HG03378 (cell line): ENCODE results near the gene THUMPD3.
A peak's percentile ranks its signal among the peaks of the same experiment; 100 is the strongest.

Experiments
- ATAC-seq: cut with Tn5 transposase; IDR thresholded peaks from one replicate; pipeline ENCODE4 v1.9.1; 2021; ENCODE audit warnings: mild to moderate bottlenecking, moderate library complexity; ENCODE audit not compliant: unreplicated experiment

Gene THUMPD3

DNA sequence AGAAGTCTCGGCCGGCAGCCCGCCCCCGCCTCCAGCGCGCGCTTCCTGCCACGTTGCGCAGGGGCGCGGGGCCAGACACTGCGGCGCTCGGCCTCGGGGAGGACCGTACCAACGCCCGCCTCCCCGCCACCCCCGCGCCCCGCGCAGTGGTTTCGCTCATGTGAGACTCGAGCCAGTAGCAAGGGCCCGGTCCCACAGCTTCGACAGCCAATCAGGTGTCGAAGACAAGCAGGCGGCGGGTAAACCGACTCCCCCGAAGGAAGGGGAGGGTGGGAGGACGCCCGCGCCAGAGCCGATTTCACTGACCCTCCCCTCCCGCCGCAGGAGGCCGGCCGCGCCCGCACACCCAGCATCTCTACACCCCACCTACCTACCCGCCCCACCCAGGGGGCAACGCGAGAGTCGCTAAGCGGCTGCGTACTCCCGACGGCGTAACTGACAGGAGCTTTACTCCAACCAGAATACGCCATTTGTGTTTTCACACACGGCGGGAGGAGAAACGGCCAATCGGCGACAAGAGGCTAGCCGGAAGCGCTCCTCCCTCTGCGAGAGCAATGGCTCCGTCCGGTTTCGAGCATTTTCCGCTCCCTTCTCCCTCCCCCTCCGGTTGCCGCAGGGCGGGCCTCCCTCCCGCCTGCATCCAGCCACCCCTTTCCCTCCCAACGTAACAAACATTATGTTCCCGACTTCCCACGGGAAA is 33.9 kb downstream of the THUMPD3 start:
- peak; percentile 83 for ATAC-seq

DNA sequence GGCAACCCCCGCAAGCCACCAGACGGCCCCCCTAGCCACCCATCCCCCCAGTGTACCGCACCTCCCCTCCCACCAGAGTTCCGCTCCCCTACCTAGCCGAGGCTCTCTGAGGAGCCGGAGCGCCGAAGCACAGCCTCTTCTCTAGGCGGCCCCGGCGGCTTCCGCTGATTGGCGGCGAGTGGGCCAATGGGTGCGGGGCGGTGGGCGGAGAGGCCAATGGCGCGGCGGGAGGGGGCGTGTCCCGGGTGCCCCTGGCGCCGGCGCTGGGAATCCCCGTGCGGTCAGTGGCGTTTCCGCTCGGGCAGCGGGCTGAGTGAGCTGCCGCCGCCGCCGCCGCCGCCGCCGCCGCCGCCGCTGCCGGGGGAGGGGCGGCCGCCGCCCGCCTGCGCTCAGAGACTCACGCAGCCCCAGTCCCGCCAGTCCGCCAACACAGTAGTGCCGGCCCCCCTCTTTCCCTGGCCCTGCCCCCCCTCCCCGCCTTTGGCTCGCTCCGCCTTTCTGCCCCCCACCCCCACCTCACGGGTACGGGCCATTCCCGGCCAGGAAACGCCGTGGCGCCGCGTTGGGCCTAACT is 34.6 kb downstream of the THUMPD3 start, which contains the start of gene SETD5:
Gene SETD5 (plus strand): TSS at position 284 of the 574 bp plus-strand sequence. CDS start 31,324 bp downstream, outside the sequence.
- peak; percentile 30 for ATAC-seq

DNA sequence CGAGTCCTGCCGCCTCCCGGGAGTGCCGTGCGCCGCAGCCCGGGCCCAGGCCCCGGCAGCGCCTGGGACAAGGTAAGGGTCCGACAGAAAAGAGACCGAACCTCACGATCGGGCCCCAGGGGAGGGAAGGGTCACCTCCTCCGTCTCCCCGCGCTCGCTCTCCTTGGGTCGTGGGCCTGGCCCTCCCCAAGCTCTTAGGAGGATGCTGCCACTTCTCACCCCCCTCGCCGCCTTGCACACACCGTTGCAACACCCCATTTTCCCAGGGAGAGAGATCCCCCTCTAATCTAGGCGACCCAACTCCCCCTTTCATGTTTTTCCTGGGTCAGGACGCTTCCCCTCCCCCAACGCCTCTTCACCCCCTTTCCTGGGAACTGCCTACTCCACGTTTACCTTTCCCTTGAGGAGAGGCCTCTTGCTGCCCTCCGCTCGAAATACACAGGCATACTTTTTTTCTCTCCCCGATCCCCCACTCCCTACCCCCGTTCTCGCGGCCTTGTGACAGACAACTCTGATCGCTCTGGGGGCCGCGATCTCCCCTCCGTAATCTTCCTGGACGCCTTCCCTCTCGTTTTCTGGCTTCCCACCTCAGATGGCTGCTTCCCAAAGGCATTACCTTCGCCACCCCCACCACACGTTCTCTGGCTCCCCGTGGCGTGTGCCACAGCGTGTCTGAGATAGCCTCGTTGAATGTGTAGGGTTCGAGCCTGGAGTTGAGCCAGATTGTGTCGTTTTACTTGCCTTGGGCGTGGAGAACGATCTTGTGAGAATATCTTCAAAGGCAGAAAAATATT is 35.2 kb downstream of the THUMPD3 start:
- ATAC-seq, result no peak

DNA sequence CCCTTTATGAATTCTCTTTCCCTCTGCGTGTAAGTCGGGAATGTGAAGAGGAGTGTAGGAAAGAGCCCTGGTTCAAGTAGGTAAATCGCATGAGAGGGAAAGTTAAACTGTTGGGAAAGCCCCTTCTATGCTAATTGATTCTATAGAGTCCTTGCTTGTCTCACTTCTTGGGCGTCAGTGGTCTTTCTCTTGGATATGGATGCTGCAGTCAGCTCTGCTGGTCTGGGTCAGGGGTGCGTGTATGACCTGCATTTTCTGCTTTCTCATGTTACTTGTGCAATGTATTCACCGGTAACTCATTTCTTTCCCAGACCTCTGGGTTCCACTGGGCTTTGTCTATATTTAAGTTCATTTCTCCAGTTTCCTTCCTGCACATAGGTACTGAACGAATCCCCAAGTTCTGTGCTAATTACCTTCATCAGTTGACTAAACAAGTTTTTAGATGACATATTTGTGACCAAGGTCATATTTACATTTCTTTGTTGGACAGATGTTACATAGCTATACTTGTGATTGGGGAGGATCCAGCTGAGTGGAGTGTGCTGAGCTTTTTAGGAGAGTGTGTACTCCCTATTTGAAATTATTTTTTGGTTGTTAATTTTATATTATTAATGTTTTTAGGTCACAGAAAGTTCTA is 36.0 kb downstream of the THUMPD3 start:
- no peak for ATAC-seq

DNA sequence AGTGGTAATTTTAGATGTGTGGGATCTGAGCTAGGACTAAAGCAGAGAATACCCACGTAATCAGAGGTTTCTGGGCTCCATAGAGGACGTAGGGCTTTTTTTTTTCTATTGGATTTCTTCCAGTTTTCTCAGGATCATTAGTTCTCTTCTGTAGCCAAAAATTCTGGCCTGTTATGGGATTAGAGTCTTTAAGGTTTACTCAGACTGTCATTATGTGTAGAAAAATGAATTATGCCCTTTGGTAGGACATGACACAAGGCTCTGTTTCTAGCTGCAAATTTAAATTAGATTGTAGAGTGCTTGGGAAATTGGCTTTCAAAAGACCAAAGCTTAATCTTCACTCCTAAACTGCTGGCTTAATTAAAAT is 36.5 kb downstream of the THUMPD3 start:
- ATAC-seq, result no peak

DNA sequence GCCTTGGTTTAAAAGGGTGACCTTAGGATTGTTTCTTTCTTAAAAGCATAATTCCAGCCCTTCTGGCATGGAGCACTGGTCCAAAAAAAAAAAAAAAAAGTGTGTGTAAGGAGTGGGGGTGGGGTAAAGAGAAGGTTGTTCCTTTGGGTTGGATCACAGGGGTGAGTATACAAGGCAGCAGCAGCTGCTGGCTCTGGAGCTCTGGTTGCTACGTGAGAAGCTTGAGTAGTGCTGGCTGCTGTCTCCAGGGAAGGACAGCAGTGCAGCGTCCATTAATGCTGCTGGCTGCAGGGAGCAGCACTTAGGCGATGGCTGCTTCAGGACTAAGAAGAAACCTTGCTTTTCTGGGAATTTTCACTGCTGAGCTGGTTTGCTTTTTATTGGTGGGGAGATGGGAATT is 36.9 kb downstream of the THUMPD3 start:
- no peak for ATAC-seq

DNA sequence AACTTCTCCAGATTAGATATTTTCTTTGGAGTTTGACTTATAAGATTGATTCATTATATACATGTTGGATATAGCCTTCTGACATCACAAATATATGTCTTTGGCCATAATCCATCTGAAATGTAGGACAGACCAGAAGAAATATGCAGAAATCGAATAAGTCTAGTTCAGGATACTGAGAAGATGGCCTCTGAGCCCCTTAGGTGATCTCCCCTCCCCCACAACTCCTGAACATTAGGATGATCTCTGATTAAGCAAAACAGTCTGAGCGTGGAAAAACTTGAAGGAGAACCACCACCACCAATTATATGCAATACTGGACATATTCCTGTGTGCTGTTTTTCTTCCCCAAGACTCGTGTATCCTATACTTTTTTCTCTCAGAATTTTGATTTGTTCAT is 37.8 kb downstream of the THUMPD3 start:
- no peak for ATAC-seq

DNA sequence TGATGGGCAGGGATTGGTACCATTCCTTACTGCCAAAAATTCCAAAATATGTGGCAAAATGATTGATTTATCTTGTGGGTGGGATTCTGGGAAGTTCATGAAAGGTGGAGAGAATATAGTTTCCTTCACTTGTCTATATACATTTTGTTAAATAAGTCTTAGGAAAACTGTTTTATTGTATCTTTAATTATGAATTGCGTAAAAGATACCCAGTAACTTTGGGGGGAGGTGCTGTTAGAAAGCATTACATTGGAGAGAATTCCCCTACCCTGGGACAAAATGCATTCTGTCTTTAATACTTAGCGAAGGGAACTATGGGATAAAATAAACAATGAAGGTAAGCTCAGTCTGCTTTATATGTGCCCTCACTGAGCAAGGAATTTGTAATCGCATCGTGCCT is 39.1 kb downstream of the THUMPD3 start:
- ATAC-seq, result no peak

DNA sequence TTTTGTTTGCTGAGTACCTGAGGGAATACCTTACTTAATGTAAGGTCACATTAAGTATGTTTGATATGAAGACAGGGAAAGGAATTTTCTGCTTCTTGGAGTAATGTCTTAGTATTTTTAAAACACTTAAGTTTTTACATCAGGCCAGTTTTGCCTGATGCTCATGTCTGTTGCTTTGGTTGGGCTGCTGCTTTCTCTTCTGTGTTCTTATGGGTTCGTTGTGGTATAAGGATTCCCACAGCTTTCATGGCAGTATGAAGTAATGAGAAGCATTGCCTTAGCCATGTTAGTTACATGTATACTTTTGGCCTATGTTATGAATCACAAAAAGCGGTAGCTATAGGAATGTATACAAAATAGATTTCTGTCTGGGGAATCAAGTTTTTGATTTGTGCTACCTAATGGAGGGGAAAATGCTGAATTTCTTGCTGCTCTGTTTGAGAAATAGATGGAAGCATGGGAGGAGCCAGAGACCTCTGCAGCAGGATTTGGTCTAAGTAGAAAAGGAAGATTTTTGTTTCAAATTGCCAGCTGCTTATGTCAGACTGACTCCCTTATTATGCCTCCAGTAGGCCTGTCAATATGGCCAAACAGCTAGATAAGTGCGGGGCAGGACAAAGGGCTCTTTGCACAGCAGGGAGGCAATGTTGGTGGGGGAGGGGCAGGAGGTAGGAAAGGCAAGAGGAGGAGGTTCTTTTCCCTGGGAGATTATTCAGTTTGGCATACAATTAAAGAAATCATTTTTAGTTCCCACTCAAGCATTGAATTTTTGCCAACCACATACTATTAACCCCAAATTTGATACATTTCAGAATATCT is 39.8 kb downstream of the THUMPD3 start:
- ATAC-seq, result no peak

DNA sequence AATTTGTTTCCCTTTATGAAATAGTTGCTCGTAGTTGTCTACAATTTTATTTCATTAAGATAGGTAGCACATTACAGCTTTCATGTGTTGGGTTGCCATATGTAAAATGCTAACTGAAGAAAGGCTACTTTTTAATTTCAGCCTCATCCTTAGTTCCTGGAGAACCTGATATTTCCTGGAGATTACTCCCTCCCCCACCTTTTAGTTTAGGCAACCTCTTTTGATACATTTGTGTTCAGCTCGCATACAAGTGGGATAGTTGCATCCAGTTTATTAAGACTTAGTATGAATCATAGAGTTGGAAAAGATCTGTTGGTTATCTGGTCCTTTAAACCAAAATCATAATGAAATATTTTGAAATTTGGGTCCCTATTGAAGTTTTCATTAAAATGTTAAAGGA is 40.6 kb downstream of the THUMPD3 start:
- no peak for ATAC-seq

DNA sequence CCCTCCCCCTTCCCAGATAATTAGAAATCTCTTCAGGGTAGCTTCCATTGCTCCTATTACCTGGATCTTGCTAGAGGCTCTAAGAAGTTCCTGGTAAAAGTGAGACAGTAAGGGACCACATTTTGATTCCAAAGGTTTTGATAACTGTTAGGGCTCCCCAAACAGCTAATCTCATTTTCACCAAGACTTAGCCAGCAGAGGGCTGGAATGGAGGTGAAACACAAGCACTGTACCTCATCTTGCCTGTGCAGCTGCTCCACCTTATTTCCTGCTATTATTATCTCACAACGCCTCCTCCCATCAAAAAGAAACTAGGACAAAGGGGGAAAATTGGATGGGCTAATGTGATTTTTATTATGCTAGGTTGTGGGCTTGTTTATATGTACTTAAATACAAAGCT is 41.8 kb downstream of the THUMPD3 start:
- ATAC-seq, result no peak

DNA sequence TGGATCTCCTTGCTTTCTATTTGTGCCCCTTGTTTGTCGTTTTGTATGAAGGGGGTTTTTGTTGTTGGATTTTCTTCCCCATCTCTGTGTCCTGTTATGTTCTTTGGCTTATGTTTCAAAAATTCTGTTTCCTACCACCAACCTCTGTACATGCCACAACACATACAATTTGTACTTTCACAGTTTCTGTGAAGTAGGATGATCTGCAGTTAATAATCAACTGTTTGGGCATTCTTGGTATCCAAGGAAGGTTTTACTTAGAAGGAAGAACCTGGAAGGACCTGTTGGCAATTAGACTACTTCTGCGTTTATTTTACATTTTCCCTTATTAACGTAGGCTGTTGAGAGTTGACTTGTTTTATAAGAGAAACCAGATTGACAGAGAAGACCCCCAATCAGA is 42.9 kb downstream of the THUMPD3 start:
- ATAC-seq, result no peak

DNA sequence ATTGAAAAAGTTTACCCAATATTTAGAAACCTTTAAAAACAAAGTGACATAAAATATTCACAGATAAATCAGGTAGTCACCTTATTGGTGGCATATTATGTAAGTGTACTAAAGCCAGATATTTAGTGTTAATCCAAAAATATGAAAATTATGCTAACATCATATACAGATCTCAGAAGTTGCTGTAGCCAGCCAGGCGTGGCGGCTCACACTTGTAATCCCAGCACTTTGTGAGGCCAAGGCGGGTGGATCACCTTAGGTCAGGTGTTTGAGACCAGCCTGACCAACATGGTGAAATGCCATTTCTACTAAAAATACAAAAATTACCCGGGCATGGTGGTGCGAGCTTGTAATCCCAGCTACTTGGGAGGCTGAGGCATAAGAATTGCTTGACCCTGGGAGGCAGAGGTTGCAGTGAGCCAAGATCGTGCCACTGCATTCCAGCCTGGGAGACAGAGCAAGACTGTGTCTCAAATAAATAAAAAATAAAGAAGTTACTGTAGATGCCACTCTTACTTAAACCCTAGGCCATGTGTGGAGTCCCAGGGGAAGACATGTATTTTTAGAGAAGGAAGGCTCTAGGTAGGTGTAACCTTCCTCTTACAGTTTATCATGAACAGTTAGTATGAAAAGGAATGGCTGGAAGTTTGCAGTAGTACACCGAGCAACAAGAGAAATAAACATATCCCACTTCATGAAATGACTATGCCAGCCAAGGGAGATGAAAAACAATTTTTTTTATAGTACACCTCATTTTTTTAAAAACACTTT is 44.2 kb downstream of the THUMPD3 start:
- ATAC-seq, result no peak

DNA sequence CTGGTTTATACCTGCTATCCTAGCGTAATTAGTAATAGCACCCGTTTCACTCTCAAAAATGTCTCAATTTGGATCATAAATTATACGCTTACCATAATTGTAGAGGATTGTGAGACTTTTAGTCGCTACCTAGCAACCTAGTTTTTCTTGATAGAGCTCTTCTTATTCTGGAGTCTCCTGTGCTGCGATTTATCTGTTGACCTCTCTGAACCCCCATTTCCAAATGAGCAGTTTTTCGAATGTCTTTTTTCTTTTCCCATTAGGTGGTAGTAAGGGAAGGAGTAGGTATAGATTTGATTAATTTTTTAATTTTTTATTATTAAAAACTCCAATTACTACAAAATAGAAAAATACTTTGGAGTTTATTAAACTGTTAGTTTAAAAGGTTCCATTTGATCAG is 45.2 kb downstream of the THUMPD3 start:
- ATAC-seq, result no peak

DNA sequence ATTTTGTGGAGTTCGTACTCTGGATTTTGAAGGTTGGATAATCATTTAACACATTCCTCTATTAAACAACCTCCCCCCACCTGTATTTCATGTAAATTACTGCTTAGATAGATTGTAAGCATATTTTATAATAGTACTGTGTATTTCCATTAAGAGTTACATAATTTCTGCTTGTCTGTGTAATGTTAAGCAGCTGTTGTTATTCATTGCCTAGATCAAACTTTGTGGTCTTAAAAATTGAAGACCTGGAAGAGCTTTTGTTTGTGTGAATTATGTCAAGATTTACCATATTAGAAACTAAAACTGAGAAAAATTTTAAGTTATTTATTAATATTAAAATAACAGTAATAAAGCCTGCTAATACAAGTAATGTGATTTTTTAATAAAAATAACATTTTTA is 45.7 kb downstream of the THUMPD3 start:
- ATAC-seq, result no peak

DNA sequence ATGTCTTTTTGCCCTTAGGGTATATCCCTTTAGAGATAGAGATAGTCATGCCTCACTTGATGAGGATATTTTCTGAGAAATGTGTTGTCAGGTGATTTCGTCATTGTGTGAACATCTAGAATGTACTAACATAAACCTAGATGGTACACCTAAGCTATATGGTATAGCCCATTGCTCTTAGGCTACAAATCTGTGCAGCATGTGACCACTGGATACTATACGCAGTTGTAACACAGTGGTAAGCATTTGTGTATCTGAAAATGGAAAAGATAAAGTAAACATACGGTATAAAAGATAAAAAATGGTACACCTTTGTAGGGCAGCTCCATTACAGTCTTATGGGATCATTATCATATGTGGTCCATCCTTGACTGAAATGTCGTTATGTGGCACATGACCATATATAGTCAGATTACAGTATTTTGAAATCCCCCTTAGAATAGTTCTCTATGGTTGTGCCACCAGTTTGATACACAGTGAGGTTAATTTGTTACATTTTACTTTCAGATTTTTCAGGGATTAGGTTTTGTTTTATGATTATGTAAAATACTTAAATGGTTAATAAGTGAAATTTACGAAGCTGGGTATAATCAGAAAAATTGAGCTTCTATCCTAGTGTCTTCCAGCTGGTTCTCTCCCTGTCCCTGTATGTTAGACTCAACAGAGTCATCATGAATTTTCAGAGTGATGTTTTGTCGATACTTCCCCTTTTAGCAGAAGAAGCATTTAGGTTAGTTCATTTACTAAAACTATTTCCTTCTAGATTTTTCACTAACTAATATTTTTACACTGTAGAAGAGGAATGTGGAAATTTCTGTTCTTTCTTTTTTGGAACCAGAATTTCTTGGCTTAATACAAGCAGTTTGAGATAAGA is 47.4 kb downstream of the THUMPD3 start:
- ATAC-seq, result no peak

DNA sequence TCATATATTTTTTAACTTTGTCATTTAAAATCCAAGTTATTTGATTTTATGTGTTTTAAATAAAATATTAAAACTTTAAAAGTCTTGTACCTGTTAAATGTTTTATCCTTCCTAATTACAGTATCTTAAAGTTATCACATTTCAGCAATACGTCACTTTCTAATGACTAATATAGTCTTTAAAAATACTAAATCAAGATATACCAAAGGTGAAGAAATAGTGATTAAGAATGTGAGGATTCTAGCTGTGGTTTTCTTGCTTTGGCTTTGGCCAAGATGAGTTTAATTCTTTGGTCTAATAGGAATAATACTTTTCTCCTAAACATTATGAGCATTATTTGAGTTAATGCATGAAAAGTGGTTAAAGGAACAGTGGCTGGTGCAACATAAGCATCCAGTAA is 48.4 kb downstream of the THUMPD3 start:
- no peak for ATAC-seq

DNA sequence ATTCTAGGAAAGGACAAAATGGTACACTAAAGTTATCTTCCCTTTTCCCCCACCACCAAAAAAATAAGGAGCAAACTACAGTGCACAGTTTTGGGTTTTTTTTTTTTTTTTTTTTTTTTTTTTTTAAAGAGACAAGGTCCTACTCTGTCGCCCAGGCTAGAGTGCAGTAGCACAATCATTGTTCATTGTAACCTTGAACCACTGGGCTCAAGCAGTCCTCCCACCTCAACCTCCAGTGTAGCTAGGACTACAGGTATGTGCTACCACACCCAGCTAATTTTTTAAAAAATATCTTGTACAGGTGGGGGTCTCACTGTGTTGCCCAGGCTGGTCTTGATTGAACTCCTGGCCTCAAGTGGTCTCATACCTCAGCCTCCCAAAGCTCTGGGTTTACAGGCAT is 49.4 kb downstream of the THUMPD3 start:
- no peak for ATAC-seq

DNA sequence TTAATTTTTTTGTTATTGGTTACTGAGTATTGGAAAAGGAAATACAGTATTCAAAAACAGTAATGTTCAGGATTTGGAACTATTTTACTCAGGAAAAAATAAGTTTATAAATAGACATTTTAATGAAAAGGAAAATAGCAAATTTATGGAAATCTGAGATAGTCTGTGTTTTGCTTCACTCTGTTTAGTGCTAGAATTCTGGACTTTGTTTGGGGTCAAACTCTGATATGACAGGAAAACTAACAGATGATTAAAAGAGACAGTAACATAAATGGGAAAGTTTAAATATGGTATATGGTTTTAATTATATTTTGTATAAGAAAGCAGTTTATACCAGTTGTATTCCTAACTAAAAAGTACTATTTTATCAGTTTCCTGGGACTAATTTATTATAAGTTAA is 52.0 kb downstream of the THUMPD3 start:
- no peak for ATAC-seq
